Measurements from ENCODE around the gene PHRF1. TPM values are rescaled to one million over a fixed set of nuclear protein-coding genes. Genes with fewer than 3 reads are reported as not detected.

The PHRF1 gene
- total and polyA plus RNA-seq, 2 donors from 2014 or later = 7.5 to 30.9 TPM

- peaks cover 0 to 9% (median 4%) of the 10 kb centered on the region in 3 donors for H3K4me1 ChIP-seq (ENCODE audit: control insufficient read depth in 2 of 3, insufficient read depth in 2 of 3, low read depth in 1 of 3, low read length in 3 of 3)
- no peaks in the 10 kb centered on the region for H3K27me3 ChIP-seq (ENCODE audit: control insufficient read depth, insufficient read depth, low read length)
- TF ChIP-seq CTCF (IDR thresholded peaks at IDR 0.05; ENCODE audit: borderline replicate concordance, extremely low read depth, insufficient read depth) = no peak
- peak in 1 of 5 donors; percentile 45 for DNase-seq
- no peak overlapping the region for H3K27ac ChIP-seq (ENCODE audit: low read depth in 2 of 2, low read length in 2 of 2)
- intact Hi-C loops (cut with DNase I) = no loop called here
- no peaks in the 10 kb centered on the region for H3K9me3 ChIP-seq (ENCODE audit: control insufficient read depth in 2 of 3, insufficient read depth in 1 of 3, low read length in 3 of 3)
- H3K36me3 ChIP-seq (ENCODE audit: control insufficient read depth in 2 of 3, insufficient read depth in 3 of 3, low read length in 3 of 3) = no peaks in the 10 kb centered on the region
- no peak overlapping the region for H3K4me3 ChIP-seq (ENCODE audit: low read length in 3 of 3)
- no peak overlapping the region for H3K9ac ChIP-seq (ENCODE audit: low read length in 3 of 3)
- no peak for FAIRE-seq
Measured at GRCh38 chr11:529728-530411, 46.4 kb upstream of the PHRF1 start.

- intact Hi-C loops (cut with DNase I) = no loop called here
- TF ChIP-seq CTCF (IDR thresholded peaks at IDR 0.05; ENCODE audit: borderline replicate concordance, extremely low read depth, insufficient read depth) = no peak
- Histone ChIP-seq H3K27me3 (ENCODE audit: control insufficient read depth, insufficient read depth, low read length) (no peaks in the 10 kb centered on the region), H3K4me3 (ENCODE audit: low read length in 3 of 3) (no peak overlapping the region), H3K27ac (ENCODE audit: low read depth in 2 of 2, low read length in 2 of 2) (no peak overlapping the region), H3K9me3 (ENCODE audit: control insufficient read depth in 2 of 3, insufficient read depth in 1 of 3, low read length in 3 of 3) (no peaks in the 10 kb centered on the region), H3K9ac (ENCODE audit: low read length in 3 of 3) (no peak overlapping the region), H3K4me1 (ENCODE audit: control insufficient read depth in 2 of 3, insufficient read depth in 2 of 3, low read depth in 1 of 3, low read length in 3 of 3) (peaks cover 0 to 12% (median 4%) of the 10 kb centered on the region in 3 donors), H3K36me3 (ENCODE audit: control insufficient read depth in 2 of 3, insufficient read depth in 3 of 3, low read length in 3 of 3) (no peaks in the 10 kb centered on the region)
- DNase-seq (peak in 1 of 5 donors; percentile 37), FAIRE-seq (no peak)
Measured at GRCh38 chr11:530960-531831, 45.1 kb upstream of the PHRF1 start.

- FAIRE-seq (no peak), DNase-seq (no peak)
- peaks cover 0 to 14% (median 4%) of the 10 kb centered on the region in 3 donors for H3K4me1 ChIP-seq (ENCODE audit: control insufficient read depth in 2 of 3, insufficient read depth in 2 of 3, low read depth in 1 of 3, low read length in 3 of 3)
- no peaks in the 10 kb centered on the region for H3K9me3 ChIP-seq (ENCODE audit: control insufficient read depth in 2 of 3, insufficient read depth in 1 of 3, low read length in 3 of 3)
- no peak overlapping the region for H3K4me3 ChIP-seq (ENCODE audit: low read length in 3 of 3)
- intact Hi-C loops (cut with DNase I) = no loop called here
- H3K9ac ChIP-seq (ENCODE audit: low read length in 3 of 3) = no peak overlapping the region
- H3K27me3 ChIP-seq (ENCODE audit: control insufficient read depth, insufficient read depth, low read length) = no peaks in the 10 kb centered on the region
- no peaks in the 10 kb centered on the region for H3K36me3 ChIP-seq (ENCODE audit: control insufficient read depth in 2 of 3, insufficient read depth in 3 of 3, low read length in 3 of 3)
- H3K27ac ChIP-seq (ENCODE audit: low read depth in 2 of 2, low read length in 2 of 2) = no peak overlapping the region
- no peak for TF ChIP-seq CTCF (IDR thresholded peaks at IDR 0.05; ENCODE audit: borderline replicate concordance, extremely low read depth, insufficient read depth)
Measured at GRCh38 chr11:531919-532526, 44.2 kb upstream of the PHRF1 start.

Measured in kidney (tissue), 14 donors.